GM12878 (cell line): ENCODE data around the gene IQCH. TPM values are rescaled to one million over a fixed set of nuclear protein-coding genes. Genes with fewer than 3 reads are reported as not detected.

Experiments
- ATAC-seq: fragments of 200-7000 bp; cut with Tn5 transposase; 3 replicates; pipeline ENCODE4 v1.9.1; 2020; ENCODE audit warnings: mild to moderate bottlenecking, moderate library complexity
- BruUV-seq: library from RNA; stranded (reverse); fragments of 400-500 nt; replicated peaks from 2 replicates; lab custom pipeline; 2021; lab: Mats Ljungman, UMichigan
- CTCF ChIA-PET: fragments of 300-600 bp; sonication (Branson Sonifier 250); formaldehyde crosslinking; extraction: SDS; loops from one replicate; lab custom pipeline; 2021; ENCODE audit warnings: inconsistent platforms; lab: Yijun Ruan, JAX
- POLR2A ChIA-PET: fragments of 350-600 bp; formaldehyde crosslinking; extraction: SDS; loops from one replicate; lab custom pipeline; 2021; ENCODE audit warnings: inconsistent platforms; lab: Charles Lee
- RAD21 ChIA-PET: fragments of 300-600 bp; sonication (Branson Sonifier 250); formaldehyde crosslinking; loops from one replicate; lab custom pipeline; 2023; ENCODE audit warnings: antibody characterized with exemption; ENCODE audit not compliant: unreplicated experiment; lab: Charles Lee
- SMC1A ChIA-PET: fragments of 300-600 bp; sonication (Branson Sonifier 250); formaldehyde crosslinking; loops from one replicate; lab custom pipeline; 2023; ENCODE audit not compliant: unreplicated experiment, uncharacterized antibody; lab: Charles Lee
- DNase-seq: peaks from one replicate; pipeline ENCODE4 v3.0.0-alpha.2; 2011; ENCODE audit warnings: low read depth, low spot score
- FAIRE-seq: peaks from 3 replicates; lab custom pipeline; 2011; peaks lifted over from hg19 to GRCh38; lab: Jason Lieb, UNC
- H2AFZ ChIP-seq: 2 replicates; pipeline ENCODE4 v1.6.0; 2011; ENCODE audit warnings: low read depth, low read length, control low read depth; ENCODE audit not compliant: control insufficient read depth
- H3K27ac ChIP-seq: 2 replicates; pipeline ENCODE4 v1.5.1; 2011; ENCODE audit warnings: control low read depth; ENCODE audit not compliant: control insufficient read depth, insufficient read depth
- H3K27me3 ChIP-seq, 2 experiments: replicated peaks in 1 of 2; 2 replicates each; pipeline versions ENCODE4 v1.6.0 to v1.6.1; 2011; ENCODE audit warnings: low read length in 1 of 2; ENCODE audit not compliant: control insufficient read depth in 2 of 2, insufficient read depth in 2 of 2
- H3K36me3 ChIP-seq, 2 experiments: 2 replicates each; pipeline ENCODE4 v1.5.1; 2011; ENCODE audit warnings: low read length in 1 of 2; ENCODE audit not compliant: control insufficient read depth in 2 of 2, insufficient read depth in 2 of 2
- H3K4me1 ChIP-seq: 2 replicates; pipeline ENCODE4 v1.6.1; 2011; ENCODE audit warnings: mild to moderate bottlenecking, low read length, moderate library complexity, mixed read lengths; ENCODE audit not compliant: control insufficient read depth, insufficient read depth
- H3K4me2 ChIP-seq: 2 replicates; pipeline ENCODE4 v1.6.0; 2011; ENCODE audit warnings: control low read depth; ENCODE audit not compliant: control insufficient read depth, insufficient read depth
- H3K4me3 ChIP-seq: fragments of 200-600 bp; sonication (generic); 2 replicates; pipeline ENCODE4 v1.5.1; 2016
- H3K79me2 ChIP-seq: 2 replicates; pipeline ENCODE4 v1.6.0; 2011; ENCODE audit warnings: low read length; ENCODE audit not compliant: control insufficient read depth, insufficient read depth
- H3K9ac ChIP-seq: 2 replicates; pipeline ENCODE4 v1.8.0; 2011; ENCODE audit warnings: low read length, control low read depth, mixed read lengths; ENCODE audit not compliant: control insufficient read depth, insufficient read depth
- H3K9me3 ChIP-seq: replicated peaks from 3 replicates; pipeline ENCODE4 v1.5.1; 2011; ENCODE audit warnings: mild to moderate bottlenecking, low read length; ENCODE audit not compliant: control insufficient read depth, insufficient read depth
- H4K20me1 ChIP-seq: 2 replicates; pipeline ENCODE4 v1.6.0; 2011; ENCODE audit not compliant: control insufficient read depth, insufficient read depth
- ATF3 ChIP-seq: IDR thresholded peaks from 2 replicates; pipeline ENCODE4 v1.6.1; 2011; ENCODE audit warnings: low read depth, mild to moderate bottlenecking, low read length, moderate library complexity, borderline replicate concordance; ENCODE audit errors: extremely low read depth
- CBX3 ChIP-seq: fragments of 200-600 bp; sonication (generic); IDR thresholded peaks from 2 replicates; pipeline ENCODE4 v1.6.1; 2016; ENCODE audit warnings: low read depth, borderline replicate concordance
- CHD2 ChIP-seq: IDR thresholded peaks from 2 replicates; pipeline ENCODE4 v1.6.1; 2011; ENCODE audit warnings: low read depth, low read length, improper control_type of control experiment, borderline replicate concordance
- CREM ChIP-seq: IDR thresholded peaks from 2 replicates; pipeline ENCODE4 v1.6.1; 2014; ENCODE audit warnings: antibody characterized with exemption, low read depth
- HDAC2 ChIP-seq: fragments of 200-600 bp; sonication (generic); IDR thresholded peaks from 2 replicates; pipeline ENCODE4 v1.6.1; 2017
- HSF1 ChIP-seq: fragments of 150-350 bp; IDR thresholded peaks from 2 replicates; pipeline ENCODE4 v1.6.1; 2014; ENCODE audit warnings: mild to moderate bottlenecking, low read depth, low read length
- IKZF1 ChIP-seq: fragments of 450-650 bp; conservative IDR thresholded peaks from 2 replicates; pipeline ENCODE4 v1.6.1; 2017; ENCODE audit warnings: antibody characterized with exemption, mild to moderate bottlenecking
- KAT2A ChIP-seq: conservative IDR thresholded peaks from 2 replicates; pipeline ENCODE4 v1.6.1; 2011; ENCODE audit warnings: low read depth, low read length; ENCODE audit not compliant: control insufficient read depth
- RAD51 ChIP-seq: fragments of 450-650 bp; IDR thresholded peaks from 2 replicates; pipeline ENCODE4 v1.6.1; 2016; ENCODE audit warnings: moderate library complexity, mild to moderate bottlenecking, inconsistent platforms
- SIX5 ChIP-seq: IDR thresholded peaks from 2 replicates; pipeline ENCODE4 v1.6.1; 2011; ENCODE audit warnings: mild to moderate bottlenecking, low read depth, low read length, moderate library complexity; ENCODE audit not compliant: severe bottlenecking
- SMARCA5 ChIP-seq: fragments of 450-650 bp; IDR thresholded peaks from 2 replicates; pipeline ENCODE4 v1.6.1; 2017; ENCODE audit warnings: mild to moderate bottlenecking
- USF2 ChIP-seq: IDR thresholded peaks from 2 replicates; pipeline ENCODE4 v1.6.1; 2011; ENCODE audit warnings: low read depth, low read length, improper control_type of control experiment, borderline replicate concordance
- ZNF207 ChIP-seq: fragments of 450-650 bp; IDR thresholded peaks from 2 replicates; pipeline ENCODE4 v1.6.1; 2014; ENCODE audit warnings: antibody characterized with exemption, mild to moderate bottlenecking, borderline replicate concordance
- ZNF24 ChIP-seq: fragments of 450-650 bp; IDR thresholded peaks from 2 replicates; pipeline ENCODE4 v1.6.1; 2017; ENCODE audit warnings: antibody characterized with exemption, mild to moderate bottlenecking
- ZNF274 ChIP-seq: IDR thresholded peaks from one replicate; pipeline ENCODE4 v1.8.0; 2011; ENCODE audit not compliant: insufficient read length, insufficient read depth
- ZNF622 ChIP-seq: fragments of 450-650 bp; IDR thresholded peaks from 2 replicates; pipeline ENCODE4 v1.6.1; 2017; ENCODE audit warnings: mild to moderate bottlenecking, inconsistent platforms
- in situ Hi-C: fragments of 300-500 bp; cut with MboI; formaldehyde crosslinking; loops from 9 replicates; pipeline ENCODE4 v1.14.3; 2018; ENCODE audit warnings: mixed read lengths
- intact Hi-C: fragments of 100-400 bp; cut with micrococcal nuclease; formaldehyde crosslinking; loops from one replicate; pipeline ENCODE4 v1.14.2; 2022; ENCODE audit not compliant: unreplicated experiment
- polyA plus RNA-seq, 11 experiments: library from polyadenylated mRNA; depleted of rRNA in 4 of 11; unstranded in 6 of 11; stranded (reverse) in 5 of 11; fragments of >200 nt; fragmentation: Nextera tagmentation in 4 of 11; fragmentation: Illumina TruSeq in 1 of 11; extraction: Ambion mirVana in 4 of 11; extraction: Trizol in 1 of 11; gene quantifications; 1 replicate in 1 of 11; 2 replicates in 10 of 11; pipeline versions ENCODE4 v1.2.1 to v1.2.3, GENCODE V29; 2011 to 2016; ENCODE audit warnings: inconsistent platforms in 2 of 11, missing spikeins in 2 of 11, low read depth in 1 of 11
- total RNA-seq, 4 experiments: library from RNA; depleted of rRNA in 3 of 4; stranded (reverse); fragments of >200 nt in 3 of 4; fragmentation: Illumina TruSeq in 1 of 4; extraction: Trizol in 1 of 4; gene quantifications; 2 replicates each; pipeline versions ENCODE4 v1.2.1 to v1.2.3, GENCODE V29; 2013 to 2021
- TF ChIP-seq, protein P1 (sequence below): IDR thresholded peaks from 2 replicates; pipeline ENCODE4 v1.6.1; 2012; ENCODE audit warnings: low read depth, low read length, improper control_type of control experiment
- TF ChIP-seq, protein P2 (sequence below): fragments of 450-650 bp; IDR thresholded peaks from 2 replicates; pipeline ENCODE4 v1.6.1; 2017; ENCODE audit warnings: antibody characterized with exemption, mild to moderate bottlenecking, moderate library complexity

The IQCH gene
- total and polyA plus RNA-seq, 10 of the 15 experiments (the other 5 are each of a cell fraction or from before 2014, with no cell fraction given), result 0.29 to 1.3 (median 0.99) TPM

DNA sequence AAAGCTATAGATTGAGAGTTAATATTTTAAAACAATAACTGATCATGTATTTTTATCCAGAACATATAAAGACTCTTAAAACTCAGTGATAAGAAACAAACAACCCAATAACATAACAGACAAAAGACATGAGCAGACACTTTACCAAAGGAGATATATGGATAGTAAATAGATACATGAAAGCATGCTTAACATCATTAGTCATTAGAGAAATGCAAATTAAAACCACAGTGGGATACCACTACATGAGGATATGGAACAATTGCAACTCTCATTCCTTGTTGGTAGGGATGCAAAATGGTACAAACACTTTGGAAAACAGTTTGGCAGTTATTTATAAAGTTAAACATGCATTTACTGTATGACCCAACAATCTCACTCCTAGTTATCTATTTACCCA is 95.0 kb downstream of the IQCH start:
- no peaks in the 10 kb centered on the region for H3K4me1 ChIP-seq
- no peak overlapping the region for H3K9ac ChIP-seq
- intact Hi-C loops (no loop called here), in situ Hi-C loops (no loop called here)
- H3K79me2 ChIP-seq, result no peaks in the 10 kb centered on the region
- ChIA-PET RAD21 (no interaction called here), SMC1A (no interaction called here), POLR2A (no interaction called here), CTCF (interaction anchor here (1.1 kb wide), 1 partner anchor 403 kb away, joined by 4 read pairs; no protein-coding TSS in a partner anchor)
- TF ChIP-seq SIX5, result no peak
- TF ChIP-seq IKZF1, result no peak
- TF ChIP-seq, protein P1, sequence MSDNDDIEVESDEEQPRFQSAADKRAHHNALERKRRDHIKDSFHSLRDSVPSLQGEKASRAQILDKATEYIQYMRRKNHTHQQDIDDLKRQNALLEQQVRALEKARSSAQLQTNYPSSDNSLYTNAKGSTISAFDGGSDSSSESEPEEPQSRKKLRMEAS, result no peak
- no peak for TF ChIP-seq SMARCA5
- no peak for TF ChIP-seq CHD2
- no peak for TF ChIP-seq CBX3
- TF ChIP-seq CREM, result no peak
- TF ChIP-seq ZNF274, result no peak
- no peak for TF ChIP-seq ZNF207
- no peak for TF ChIP-seq HDAC2
- no peak for TF ChIP-seq ZNF622
- no peak for TF ChIP-seq KAT2A
- TF ChIP-seq RAD51, result no peak
- TF ChIP-seq ATF3, result no peak
- TF ChIP-seq USF2, result no peak
- TF ChIP-seq ZNF24, result no peak
- no peak for TF ChIP-seq HSF1
- TF ChIP-seq, protein P2, sequence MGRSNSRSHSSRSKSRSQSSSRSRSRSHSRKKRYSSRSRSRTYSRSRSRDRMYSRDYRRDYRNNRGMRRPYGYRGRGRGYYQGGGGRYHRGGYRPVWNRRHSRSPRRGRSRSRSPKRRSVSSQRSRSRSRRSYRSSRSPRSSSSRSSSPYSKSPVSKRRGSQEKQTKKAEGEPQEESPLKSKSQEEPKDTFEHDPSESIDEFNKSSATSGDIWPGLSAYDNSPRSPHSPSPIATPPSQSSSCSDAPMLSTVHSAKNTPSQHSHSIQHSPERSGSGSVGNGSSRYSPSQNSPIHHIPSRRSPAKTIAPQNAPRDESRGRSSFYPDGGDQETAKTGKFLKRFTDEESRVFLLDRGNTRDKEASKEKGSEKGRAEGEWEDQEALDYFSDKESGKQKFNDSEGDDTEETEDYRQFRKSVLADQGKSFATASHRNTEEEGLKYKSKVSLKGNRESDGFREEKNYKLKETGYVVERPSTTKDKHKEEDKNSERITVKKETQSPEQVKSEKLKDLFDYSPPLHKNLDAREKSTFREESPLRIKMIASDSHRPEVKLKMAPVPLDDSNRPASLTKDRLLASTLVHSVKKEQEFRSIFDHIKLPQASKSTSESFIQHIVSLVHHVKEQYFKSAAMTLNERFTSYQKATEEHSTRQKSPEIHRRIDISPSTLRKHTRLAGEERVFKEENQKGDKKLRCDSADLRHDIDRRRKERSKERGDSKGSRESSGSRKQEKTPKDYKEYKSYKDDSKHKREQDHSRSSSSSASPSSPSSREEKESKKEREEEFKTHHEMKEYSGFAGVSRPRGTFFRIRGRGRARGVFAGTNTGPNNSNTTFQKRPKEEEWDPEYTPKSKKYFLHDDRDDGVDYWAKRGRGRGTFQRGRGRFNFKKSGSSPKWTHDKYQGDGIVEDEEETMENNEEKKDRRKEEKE, result no peak
- no peak for FAIRE-seq
- no peak overlapping the region for H2AFZ ChIP-seq
- H3K36me3 ChIP-seq, result no peaks in the 10 kb centered on the region
- no peaks in the 10 kb centered on the region for H3K9me3 ChIP-seq
- no peak for ATAC-seq
- H3K4me2 ChIP-seq, result no peak overlapping the region
- no peak for DNase-seq
- BruUV-seq, result no TSS peak
- no peak overlapping the region for H3K27ac ChIP-seq
- H3K27me3 ChIP-seq, result no peaks in the 10 kb centered on the region
- H3K4me3 ChIP-seq, result no peak overlapping the region
- no peaks in the 10 kb centered on the region for H4K20me1 ChIP-seq
